Activated T-helper 1 cell treated with anti-CD3 and anti-CD28 coated beads, Interleukin-12 subunit alpha, Interleukin-12 subunit beta, Interleukin-2, Interleukin-4 antibody, amounts not matched to agents 30 ng/mL and 10 ng/mL and 1 ng/mL, durations not matched to agents 14 hours and 24 hours and 36 hours (primary cell): ENCODE data around the gene PPP3CA. TPM values are rescaled to one million over a fixed set of nuclear protein-coding genes. Genes with fewer than 3 reads are reported as not detected.

Source experiments
- DNase-seq: peaks from one replicate; pipeline ENCODE4 v3.0.0; 2021; ENCODE audit warnings: low spot score
- H3K27ac Mint-ChIP-seq: one replicate; pipeline ENCODE4 v1.8.0; 2021; ENCODE audit warnings: mild to moderate bottlenecking, mixed read lengths
- H3K27me3 Mint-ChIP-seq: one replicate; pipeline ENCODE4 v1.8.0; 2022; ENCODE audit warnings: mild to moderate bottlenecking, moderate library complexity, mixed read lengths; ENCODE audit not compliant: insufficient read depth
- H3K36me3 Mint-ChIP-seq: one replicate; pipeline ENCODE4 v1.8.0; 2021; ENCODE audit warnings: low read depth, mixed read lengths
- H3K4me1 Mint-ChIP-seq: one replicate; pipeline ENCODE4 v1.8.0; 2021; ENCODE audit warnings: low read depth, mixed read lengths
- H3K4me3 Mint-ChIP-seq: one replicate; pipeline ENCODE4 v1.8.0; 2021; ENCODE audit warnings: mild to moderate bottlenecking, moderate library complexity, mixed read lengths
- H3K9me3 Mint-ChIP-seq: one replicate; pipeline ENCODE4 v1.8.0; 2021; ENCODE audit warnings: mixed read lengths
- intact Hi-C: fragments of 100-400 bp; cut with micrococcal nuclease; formaldehyde crosslinking; loops from one replicate; pipeline ENCODE4 v1.15.1; 2024
- total RNA-seq: library from RNA; stranded (reverse); gene quantifications from 2 replicates; pipeline ENCODE4 v1.2.3, GENCODE V29; 2022

Gene PPP3CA
- total RNA-seq, 1 donor from 2014 or later: 11.3 TPM

- no peak for DNase-seq
- Mint-ChIP-seq H3K4me1 (peaks cover 6% of the 10 kb centered on the region), H3K36me3 (peaks cover 1% of the 10 kb centered on the region), H3K9me3 (peaks cover 3% of the 10 kb centered on the region), H3K27ac (no peak overlapping the region), H3K27me3 (peaks cover 7% of the 10 kb centered on the region), H3K4me3 (no peak overlapping the region)
- intact Hi-C loops: no loop called here
Observed at GRCh38 chr4:101232074-101232776, 115.1 kb downstream of the PPP3CA start.

- no peak overlapping the region for H3K27ac Mint-ChIP-seq
- peaks cover 7% of the 10 kb centered on the region for H3K27me3 Mint-ChIP-seq
- peaks cover 3% of the 10 kb centered on the region for H3K9me3 Mint-ChIP-seq
- H3K36me3 Mint-ChIP-seq: peaks cover 1% of the 10 kb centered on the region
- DNase-seq: no peak
- intact Hi-C loops: no loop called here
- peaks cover 6% of the 10 kb centered on the region for H3K4me1 Mint-ChIP-seq
- no peak overlapping the region for H3K4me3 Mint-ChIP-seq
Observed at GRCh38 chr4:101230801-101231426, 116.4 kb downstream of the PPP3CA start.

GRCh38 chr4:101229116-101229515, 118.2 kb downstream of the PPP3CA start:
- peaks cover 12% of the 10 kb centered on the region for H3K4me1 Mint-ChIP-seq
- intact Hi-C loops: no loop called here
- peaks cover 3% of the 10 kb centered on the region for H3K9me3 Mint-ChIP-seq
- H3K27ac Mint-ChIP-seq: no peak overlapping the region
- DNase-seq: no peak
- no peak overlapping the region for H3K4me3 Mint-ChIP-seq
- H3K27me3 Mint-ChIP-seq: peaks cover 10% of the 10 kb centered on the region
- H3K36me3 Mint-ChIP-seq: peaks cover 1% of the 10 kb centered on the region

- DNase-seq: no peak
- Mint-ChIP-seq H3K36me3 (peaks cover 1% of the 10 kb centered on the region), H3K4me1 (peaks cover 12% of the 10 kb centered on the region), H3K27me3 (peaks cover 12% of the 10 kb centered on the region), H3K27ac (no peak overlapping the region), H3K9me3 (peaks cover 3% of the 10 kb centered on the region), H3K4me3 (no peak overlapping the region)
- intact Hi-C loops: no loop called here
Observed at GRCh38 chr4:101227715-101228114, 119.6 kb downstream of the PPP3CA start.

GRCh38 chr4:101224358-101225218, 122.7 kb downstream of the PPP3CA start:
- H3K4me3 Mint-ChIP-seq: no peak overlapping the region
- H3K4me1 Mint-ChIP-seq: peaks cover 5% of the 10 kb centered on the region
- H3K9me3 Mint-ChIP-seq: peaks cover 3% of the 10 kb centered on the region
- no peak overlapping the region for H3K27ac Mint-ChIP-seq
- intact Hi-C loops: no loop called here
- no peaks in the 10 kb centered on the region for H3K36me3 Mint-ChIP-seq
- DNase-seq: no peak
- peaks cover 8% of the 10 kb centered on the region for H3K27me3 Mint-ChIP-seq

- no peak overlapping the region for H3K27ac Mint-ChIP-seq
- no peak for DNase-seq
- H3K4me1 Mint-ChIP-seq: peaks cover 5% of the 10 kb centered on the region
- no peak overlapping the region for H3K4me3 Mint-ChIP-seq
- no peaks in the 10 kb centered on the region for H3K9me3 Mint-ChIP-seq
- H3K27me3 Mint-ChIP-seq: peaks cover 5% of the 10 kb centered on the region
- intact Hi-C loops: no loop called here
- no peaks in the 10 kb centered on the region for H3K36me3 Mint-ChIP-seq
Observed at GRCh38 chr4:101222156-101222845, 125.0 kb downstream of the PPP3CA start.

GRCh38 chr4:101221294-101221693, 126.0 kb downstream of the PPP3CA start:
- DNase-seq: no peak
- H3K27me3 Mint-ChIP-seq: peaks cover 5% of the 10 kb centered on the region
- intact Hi-C loops: no loop called here
- no peak overlapping the region for H3K27ac Mint-ChIP-seq
- no peaks in the 10 kb centered on the region for H3K36me3 Mint-ChIP-seq
- no peak overlapping the region for H3K4me3 Mint-ChIP-seq
- no peaks in the 10 kb centered on the region for H3K9me3 Mint-ChIP-seq
- H3K4me1 Mint-ChIP-seq: peaks cover 5% of the 10 kb centered on the region

GRCh38 chr4:101218894-101219293, 128.4 kb downstream of the PPP3CA start:
- DNase-seq: no peak
- intact Hi-C loops: no loop called here
- Mint-ChIP-seq H3K27me3 (peaks cover 2% of the 10 kb centered on the region), H3K27ac (no peak overlapping the region), H3K4me3 (no peak overlapping the region), H3K4me1 (no peaks in the 10 kb centered on the region), H3K9me3 (no peaks in the 10 kb centered on the region), H3K36me3 (no peaks in the 10 kb centered on the region)

GRCh38 chr4:101218346-101218745, 129.0 kb downstream of the PPP3CA start:
- Mint-ChIP-seq H3K9me3 (no peaks in the 10 kb centered on the region), H3K4me1 (no peaks in the 10 kb centered on the region), H3K27me3 (peaks cover 6% of the 10 kb centered on the region), H3K27ac (no peak overlapping the region), H3K4me3 (no peak overlapping the region), H3K36me3 (no peaks in the 10 kb centered on the region)
- DNase-seq: no peak
- intact Hi-C loops: no loop called here

GRCh38 chr4:101217353-101218031, 129.8 kb downstream of the PPP3CA start:
- intact Hi-C loops: no loop called here
- Mint-ChIP-seq H3K4me1 (no peaks in the 10 kb centered on the region), H3K9me3 (no peaks in the 10 kb centered on the region), H3K27ac (no peak overlapping the region), H3K36me3 (no peaks in the 10 kb centered on the region), H3K4me3 (no peak overlapping the region), H3K27me3 (peaks cover 6% of the 10 kb centered on the region)
- no peak for DNase-seq

GRCh38 chr4:101211146-101211553, 136.2 kb downstream of the PPP3CA start:
- peaks cover 4% of the 10 kb centered on the region for H3K9me3 Mint-ChIP-seq
- DNase-seq: no peak
- no peak overlapping the region for H3K4me3 Mint-ChIP-seq
- intact Hi-C loops: no loop called here
- peaks cover 2% of the 10 kb centered on the region for H3K36me3 Mint-ChIP-seq
- H3K27me3 Mint-ChIP-seq: peaks cover 6% of the 10 kb centered on the region
- no peak overlapping the region for H3K27ac Mint-ChIP-seq
- H3K4me1 Mint-ChIP-seq: peaks cover 17% of the 10 kb centered on the region

GRCh38 chr4:101210331-101210730, 137.0 kb downstream of the PPP3CA start:
- intact Hi-C loops: no loop called here
- no peak overlapping the region for H3K4me3 Mint-ChIP-seq

More at GRCh38 chr4:101210331-101210730, 137.0 kb downstream of the PPP3CA start:
- peaks cover 2% of the 10 kb centered on the region for H3K36me3 Mint-ChIP-seq
- peaks cover 25% of the 10 kb centered on the region for H3K4me1 Mint-ChIP-seq
- no peak overlapping the region for H3K27ac Mint-ChIP-seq
- no peak for DNase-seq
- H3K27me3 Mint-ChIP-seq: peaks cover 6% of the 10 kb centered on the region
- peaks cover 4% of the 10 kb centered on the region for H3K9me3 Mint-ChIP-seq
